ENCODE data around the gene MAP6.
A peak's percentile ranks its signal among the peaks of the same experiment; 100 is the strongest.

Gene MAP6

DNA sequence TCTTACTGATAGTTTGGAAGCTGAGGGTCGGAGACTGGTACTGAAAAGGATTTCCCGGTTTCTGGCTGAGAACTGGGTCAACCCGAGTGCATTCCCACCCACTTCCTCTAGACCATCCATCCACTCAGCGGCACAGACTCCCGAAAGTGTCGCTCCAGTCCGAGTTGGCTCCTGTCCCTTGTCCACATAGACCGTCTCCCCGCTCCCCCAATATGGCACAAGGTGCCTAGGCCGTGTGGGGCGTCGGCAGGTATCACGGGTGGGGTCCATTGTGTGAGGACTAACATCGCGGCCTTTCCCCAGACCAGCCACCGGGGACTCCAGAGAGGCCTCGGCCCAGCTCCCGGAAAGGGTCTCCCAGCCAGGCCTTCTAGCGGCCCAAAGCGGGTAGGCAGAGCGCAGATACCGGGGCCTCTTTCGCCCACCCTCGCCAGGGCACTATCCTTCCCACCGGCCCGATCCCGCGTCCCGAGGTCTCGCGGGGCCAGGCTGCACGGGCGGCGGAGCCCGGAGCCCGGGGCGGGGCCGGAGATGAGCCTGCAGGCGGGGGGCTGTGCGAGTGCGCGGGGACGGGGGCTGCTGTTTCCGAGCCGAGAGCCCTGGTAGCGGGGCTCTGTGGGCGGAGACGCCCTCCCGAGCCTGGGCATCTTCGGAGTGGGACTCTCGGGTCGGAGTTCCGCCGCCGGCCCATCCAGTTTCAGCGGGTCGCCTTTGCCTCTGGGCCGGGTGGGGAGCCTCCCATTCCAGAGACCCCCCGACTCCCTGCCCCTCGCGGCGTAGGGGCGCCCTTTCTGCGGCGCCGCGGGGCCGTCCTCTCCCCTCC is 85.7 kb downstream of the MAP6 start:
- no peak for DNase-seq (ENCODE audit: low spot score)

DNA sequence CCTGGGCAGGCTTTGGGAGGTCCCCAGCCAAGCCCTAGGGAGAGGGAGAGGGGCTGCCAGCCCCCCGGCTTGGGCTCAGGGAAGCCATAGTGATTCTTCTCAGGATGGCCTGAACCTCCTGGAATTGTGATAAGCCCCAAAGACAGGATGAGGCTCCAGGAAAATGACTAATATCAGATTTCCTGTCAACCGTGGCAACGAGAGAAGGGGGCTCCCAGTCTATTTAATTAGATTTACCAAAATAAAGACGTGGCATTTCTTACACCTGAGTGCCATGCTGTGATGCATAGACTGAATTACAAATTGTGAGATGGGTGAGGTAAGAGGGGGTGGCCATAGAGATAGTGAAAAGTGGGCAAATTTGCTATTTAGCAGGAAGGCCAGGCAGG is 86.3 kb downstream of the MAP6 start:
- ATAC-seq (ENCODE audit: low read depth) (no peak; the same call in 2 of the 3 replicates), DNase-seq (ENCODE audit: low spot score) (no peak)
- H3K4me1 ChIP-seq (ENCODE audit: insufficient read depth, poor library complexity, severe bottlenecking), result peaks cover 7% of the 10 kb centered on the region
- H3K4me3 ChIP-seq (ENCODE audit: severe bottlenecking), result peak overlapping the region; percentile 44
- H3K27ac ChIP-seq (ENCODE audit: poor library complexity, severe bottlenecking), result peak overlapping the region; percentile 33
- H3K9me3 ChIP-seq (ENCODE audit: severe bottlenecking), result no peaks in the 10 kb centered on the region
- H3K27me3 ChIP-seq (ENCODE audit: insufficient read depth, poor library complexity, severe bottlenecking), result no peaks in the 10 kb centered on the region
- no peaks in the 10 kb centered on the region for H3K36me3 ChIP-seq (ENCODE audit: low read depth)
- no peak for TF ChIP-seq CTCF (IDR thresholded peaks at IDR 0.05; ENCODE audit: poor library complexity, severe bottlenecking)

More for the DNA sequence above, 85.7 kb downstream of the MAP6 start:
- peak overlapping the region; percentile 33 for H3K27ac ChIP-seq (ENCODE audit: poor library complexity, severe bottlenecking)
- H3K9me3 ChIP-seq (ENCODE audit: severe bottlenecking), result no peaks in the 10 kb centered on the region
- no peak for TF ChIP-seq CTCF (IDR thresholded peaks at IDR 0.05; ENCODE audit: poor library complexity, severe bottlenecking)
- H3K36me3 ChIP-seq (ENCODE audit: low read depth), result no peaks in the 10 kb centered on the region
- H3K27me3 ChIP-seq (ENCODE audit: insufficient read depth, poor library complexity, severe bottlenecking), result no peaks in the 10 kb centered on the region
- H3K4me3 ChIP-seq (ENCODE audit: severe bottlenecking), result peak overlapping the region; percentile 44
- ATAC-seq (ENCODE audit: low read depth), result peak; percentile 92
- H3K4me1 ChIP-seq (ENCODE audit: insufficient read depth, poor library complexity, severe bottlenecking), result peaks cover 7% of the 10 kb centered on the region

DNA sequence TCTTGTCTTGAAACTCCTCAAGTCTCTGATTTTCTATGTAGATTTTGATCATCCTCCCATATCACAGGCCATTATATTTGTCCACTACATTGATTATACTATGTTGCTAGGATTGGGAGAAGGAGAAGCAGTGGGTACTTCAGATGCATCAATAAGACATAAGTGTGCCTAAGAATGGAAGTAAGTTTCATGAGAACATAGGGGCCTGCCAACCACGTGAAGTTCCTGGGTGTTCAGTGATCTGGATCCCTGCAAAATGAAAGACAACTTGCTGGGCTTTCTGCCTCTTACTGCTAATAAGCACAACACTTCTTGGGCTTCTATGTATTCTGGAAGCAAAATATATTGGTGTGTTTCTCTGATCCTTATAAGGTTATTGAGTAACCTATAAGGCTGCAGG is 89.0 kb downstream of the MAP6 start:
- no peak for ATAC-seq (ENCODE audit: low read depth)
- H3K4me3 ChIP-seq (ENCODE audit: severe bottlenecking), result no peak overlapping the region
- no peak for TF ChIP-seq CTCF (IDR thresholded peaks at IDR 0.05; ENCODE audit: poor library complexity, severe bottlenecking)
- H3K27ac ChIP-seq (ENCODE audit: poor library complexity, severe bottlenecking), result no peak overlapping the region
- DNase-seq (ENCODE audit: low spot score), result no peak
- H3K36me3 ChIP-seq (ENCODE audit: low read depth), result no peaks in the 10 kb centered on the region
- H3K4me1 ChIP-seq (ENCODE audit: insufficient read depth, poor library complexity, severe bottlenecking), result peaks cover 7% of the 10 kb centered on the region
- H3K9me3 ChIP-seq (ENCODE audit: severe bottlenecking), result no peaks in the 10 kb centered on the region
- H3K27me3 ChIP-seq (ENCODE audit: insufficient read depth, poor library complexity, severe bottlenecking), result no peaks in the 10 kb centered on the region

DNA sequence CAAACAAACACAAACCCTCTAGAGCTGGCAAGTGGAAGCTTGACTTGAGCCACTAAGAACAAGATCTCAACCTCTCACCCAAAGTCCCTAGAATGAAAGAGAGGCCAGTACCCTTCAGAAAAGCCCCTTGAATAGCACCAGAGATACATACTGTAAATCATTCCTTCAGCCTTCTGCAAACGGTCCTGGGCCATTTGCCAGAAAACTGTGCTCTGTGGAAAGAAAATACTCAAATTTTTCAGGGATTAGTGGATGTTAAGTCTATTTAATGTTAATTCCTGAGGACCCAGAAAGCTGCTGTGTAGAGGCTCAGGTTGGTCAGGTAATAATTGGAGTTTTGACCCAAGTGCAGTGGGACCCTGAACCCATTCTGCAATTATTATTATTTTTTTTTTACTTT is 89.9 kb downstream of the MAP6 start:
- no peaks in the 10 kb centered on the region for H3K27me3 ChIP-seq (ENCODE audit: insufficient read depth, poor library complexity, severe bottlenecking)
- no peaks in the 10 kb centered on the region for H3K9me3 ChIP-seq (ENCODE audit: severe bottlenecking)
- no peak overlapping the region for H3K4me3 ChIP-seq (ENCODE audit: severe bottlenecking)
- no peak overlapping the region for H3K27ac ChIP-seq (ENCODE audit: poor library complexity, severe bottlenecking)
- DNase-seq (ENCODE audit: low spot score), result no peak
- no peak for ATAC-seq (ENCODE audit: low read depth)
- no peaks in the 10 kb centered on the region for H3K36me3 ChIP-seq (ENCODE audit: low read depth)
- H3K4me1 ChIP-seq (ENCODE audit: insufficient read depth, poor library complexity, severe bottlenecking), result peaks cover 7% of the 10 kb centered on the region
- TF ChIP-seq CTCF (IDR thresholded peaks at IDR 0.05; ENCODE audit: poor library complexity, severe bottlenecking), result no peak

- DNase-seq (ENCODE audit: low spot score) (no peak), ATAC-seq (ENCODE audit: low read depth) (no peak)
- Histone ChIP-seq H3K27me3 (ENCODE audit: insufficient read depth, poor library complexity, severe bottlenecking) (no peaks in the 10 kb centered on the region), H3K36me3 (ENCODE audit: low read depth) (no peaks in the 10 kb centered on the region; the same call in none of the 2 replicates), H3K4me3 (ENCODE audit: severe bottlenecking) (no peak overlapping the region), H3K4me1 (ENCODE audit: insufficient read depth, poor library complexity, severe bottlenecking) (peaks cover under 1% of the 10 kb centered on the region), H3K9me3 (ENCODE audit: severe bottlenecking) (no peaks in the 10 kb centered on the region), H3K27ac (ENCODE audit: poor library complexity, severe bottlenecking) (no peak overlapping the region)
- TF ChIP-seq CTCF (IDR thresholded peaks at IDR 0.05; ENCODE audit: poor library complexity, severe bottlenecking), result peak; percentile 47
These were observed 91.6 kb downstream of the MAP6 start for GRCh38 chr11:75577207-75577606.
